H9 (cell line): ENCODE data around the gene GRIA2. TPM values are rescaled to one million over a fixed set of nuclear protein-coding genes. Genes with fewer than 3 reads are reported as not detected.
"Not testable (repeated sequence)": the region's sequence is repeated elsewhere in the genome, so short reads cannot be mapped to it uniquely, and the experiment has no call there.

Experiments used
- DNase-seq: peaks from one replicate; pipeline ENCODE4 v3.0.0-alpha.2; 2017
- H2AFZ ChIP-seq: one replicate; pipeline ENCODE4 v1.6.1; 2013; ENCODE audit warnings: mild to moderate bottlenecking, low read length, control low read depth, moderate library complexity
- H2AK5ac ChIP-seq: 2 replicates; pipeline ENCODE4 v1.6.1; 2013; ENCODE audit warnings: low read length, control low read depth, mixed read lengths; ENCODE audit not compliant: insufficient read length
- H2BK120ac ChIP-seq: one replicate; pipeline ENCODE4 v1.6.1; 2013; ENCODE audit warnings: low read depth, mild to moderate bottlenecking, low read length, control low read depth, inconsistent platforms; ENCODE audit not compliant: poor library complexity, severe bottlenecking
- H2BK12ac ChIP-seq: 2 replicates; pipeline ENCODE4 v1.6.1; 2013; ENCODE audit warnings: low read length, control low read depth, mixed read lengths, low read depth; ENCODE audit not compliant: insufficient read length
- H2BK15ac ChIP-seq: 2 replicates; pipeline ENCODE4 v1.6.1; 2013; ENCODE audit warnings: low read depth, low read length, control low read depth
- H2BK20ac ChIP-seq: one replicate; pipeline ENCODE4 v1.6.1; 2013; ENCODE audit warnings: low read depth, mild to moderate bottlenecking, low read length, control low read depth, inconsistent platforms; ENCODE audit not compliant: poor library complexity, severe bottlenecking
- H2BK5ac ChIP-seq: 2 replicates; pipeline ENCODE4 v1.6.1; 2013; ENCODE audit warnings: low read length, control low read depth, mixed read lengths; ENCODE audit not compliant: insufficient read length
- H3K14ac ChIP-seq: 2 replicates; pipeline ENCODE4 v1.6.1; 2013; ENCODE audit warnings: low read length, control low read depth; ENCODE audit not compliant: insufficient read depth
- H3K18ac ChIP-seq: 2 replicates; pipeline ENCODE4 v1.6.1; 2013; ENCODE audit warnings: low read depth, mild to moderate bottlenecking, mixed read lengths, low read length, control low read depth; ENCODE audit not compliant: insufficient read length
- H3K23ac ChIP-seq: 2 replicates; pipeline ENCODE4 v1.6.1; 2013; ENCODE audit warnings: low read length, control low read depth, mixed read lengths, low read depth; ENCODE audit not compliant: insufficient read length
- H3K23me2 ChIP-seq: 2 replicates; pipeline ENCODE4 v1.6.1; 2013; ENCODE audit warnings: low read depth, mild to moderate bottlenecking, mixed read lengths, low read length, control low read depth; ENCODE audit not compliant: insufficient read length, poor library complexity, severe bottlenecking
- H3K27ac ChIP-seq: 2 replicates; pipeline ENCODE4 v1.5.1; 2013; ENCODE audit warnings: low read length, control low read depth, mixed read lengths, low read depth; ENCODE audit not compliant: insufficient read length
- H3K27me3 ChIP-seq: 2 replicates; pipeline ENCODE4 v1.6.1; 2013; ENCODE audit warnings: low read length, control low read depth, inconsistent platforms; ENCODE audit not compliant: insufficient read depth
- H3K4ac ChIP-seq: 2 replicates; pipeline ENCODE4 v1.6.1; 2013; ENCODE audit warnings: low read depth, mild to moderate bottlenecking, control low read depth, inconsistent platforms, low read length, moderate library complexity
- H3K4me1 ChIP-seq: 2 replicates; pipeline ENCODE4 v1.6.1; 2013; ENCODE audit warnings: low read length, control low read depth, inconsistent platforms; ENCODE audit not compliant: insufficient read depth
- H3K4me2 ChIP-seq: 2 replicates; pipeline ENCODE4 v1.6.1; 2013; ENCODE audit warnings: low read length, control low read depth, mixed read lengths; ENCODE audit not compliant: insufficient read length, insufficient read depth
- H3K56ac ChIP-seq: 2 replicates; pipeline ENCODE4 v1.6.1; 2013; ENCODE audit warnings: low read depth, mild to moderate bottlenecking, mixed read lengths, low read length, control low read depth; ENCODE audit not compliant: insufficient read length
- H3K79me1 ChIP-seq: 2 replicates; pipeline ENCODE4 v1.6.1; 2013; ENCODE audit warnings: low read depth, mild to moderate bottlenecking, moderate library complexity, low read length, control low read depth, inconsistent platforms; ENCODE audit not compliant: insufficient read depth, poor library complexity, severe bottlenecking
- H3K79me2 ChIP-seq: 2 replicates; pipeline ENCODE4 v1.6.1; 2013; ENCODE audit warnings: low read length, control low read depth, inconsistent platforms; ENCODE audit not compliant: insufficient read depth
- H3K9ac ChIP-seq: 2 replicates; pipeline ENCODE4 v1.6.1; 2013; ENCODE audit warnings: low read length, control low read depth, mixed read lengths; ENCODE audit not compliant: insufficient read length; ENCODE audit errors: extremely low read depth
- H3K9me3 ChIP-seq: one replicate; pipeline ENCODE4 v1.6.1; 2013; ENCODE audit warnings: low read depth, low read length, inconsistent platforms; ENCODE audit not compliant: control insufficient read depth
- H3T11ph ChIP-seq: one replicate; pipeline ENCODE4 v1.6.1; 2013; ENCODE audit warnings: mild to moderate bottlenecking, low read length, control low read depth, inconsistent platforms
- H4K20me1 ChIP-seq: one replicate; pipeline ENCODE4 v1.6.1; 2013; ENCODE audit not compliant: control insufficient read depth, insufficient read length, insufficient read depth
- H4K5ac ChIP-seq: 2 replicates; pipeline ENCODE4 v1.6.1; 2013; ENCODE audit warnings: low read depth, mild to moderate bottlenecking, mixed read lengths, low read length, control low read depth; ENCODE audit not compliant: insufficient read length
- H4K8ac ChIP-seq: replicated peaks from 2 replicates; pipeline ENCODE4 v1.6.1; 2013; ENCODE audit warnings: low read length, control low read depth, mixed read lengths, low read depth; ENCODE audit not compliant: insufficient read length
- H4K91ac ChIP-seq: 2 replicates; pipeline ENCODE4 v1.6.1; 2013; ENCODE audit warnings: low read depth, mild to moderate bottlenecking, moderate library complexity, mixed read lengths, low read length, control low read depth; ENCODE audit not compliant: insufficient read length
- H3K27ac Mint-ChIP-seq, 3 experiments: 2 replicates in 2 of 3; 3 replicates in 1 of 3; pipeline ENCODE4 v1.8.0; 2020 to 2021; ENCODE audit warnings: mixed read lengths in 3 of 3, mild to moderate bottlenecking in 1 of 3, moderate library complexity in 1 of 3
- H3K27me3 Mint-ChIP-seq: 2 replicates; pipeline ENCODE4 v1.8.0; 2021; ENCODE audit warnings: low read depth, mild to moderate bottlenecking, moderate library complexity, mixed read lengths
- H3K36me3 Mint-ChIP-seq, 3 experiments: 2 replicates in 2 of 3; 3 replicates in 1 of 3; pipeline ENCODE4 v1.8.0; 2020 to 2021; ENCODE audit warnings: low read depth in 3 of 3, mixed read lengths in 3 of 3; ENCODE audit not compliant: insufficient read depth in 1 of 3
- H3K4me1 Mint-ChIP-seq, 2 experiments: 2 replicates each; pipeline ENCODE4 v1.8.0; 2020; ENCODE audit warnings: mixed read lengths in 2 of 2
- H3K4me3 Mint-ChIP-seq, 2 experiments: 2 replicates in 1 of 2; 3 replicates in 1 of 2; pipeline ENCODE4 v1.8.0; 2020 to 2021; ENCODE audit warnings: mild to moderate bottlenecking in 2 of 2, mixed read lengths in 2 of 2, moderate library complexity in 1 of 2
- H3K9me3 Mint-ChIP-seq, 2 experiments: 2 replicates in 1 of 2; 3 replicates in 1 of 2; pipeline ENCODE4 v1.8.0; 2020; ENCODE audit warnings: mild to moderate bottlenecking in 2 of 2, mixed read lengths in 2 of 2, moderate library complexity in 1 of 2
- CTCF ChIP-seq: fragments of 200-600 bp; sonication (generic); conservative IDR thresholded peaks from 3 replicates; pipeline ENCODE4 v1.8.0; 2021; ENCODE audit warnings: antibody characterized with exemption, mild to moderate bottlenecking
- WGBS: extraction: QIAGEN DNeasy Blood & Tissue Kit; methylation state at CpG from one replicate; pipeline ENCODE4 v1.1.7; 2013; ENCODE audit warnings: missing lambda C conversion rate, low lambda C conversion rate, mixed read lengths; ENCODE audit not compliant: insufficient read length; ENCODE audit errors: extremely low coverage; 5-methylcytosine and 5-hydroxymethylcytosine counted together
- total RNA-seq: library from RNA; stranded (reverse); gene quantifications from 2 replicates; pipeline ENCODE4 v1.2.1, GENCODE V29; 2021

Gene GRIA2
- total RNA-seq, 1 experiment from 2014 or later: not detected

- H2AFZ ChIP-seq: no peak overlapping the region
- H2BK5ac ChIP-seq: no peak overlapping the region
- no peak overlapping the region for H3T11ph ChIP-seq
- Mint-ChIP-seq H3K27me3 (no peaks in the 10 kb centered on the region), H3K4me1 (peaks cover 0 to 4% of the 10 kb centered on the region in 2 experiments; a peak in 1 of 4 replicates), H3K9me3 (no peaks in the 10 kb centered on the region; a peak in 1 of 5 replicates), H3K27ac (no peak overlapping the region), H3K36me3 (no peaks in the 10 kb centered on the region), H3K4me3 (no peak overlapping the region)
- H3K9me3 ChIP-seq: no peaks in the 10 kb centered on the region
- H3K79me2 ChIP-seq: no peaks in the 10 kb centered on the region
- H3K23ac ChIP-seq: no peak overlapping the region
- no peaks in the 10 kb centered on the region for H3K27me3 ChIP-seq
- no peak overlapping the region for H2BK15ac ChIP-seq
- no peaks in the 10 kb centered on the region for H3K23me2 ChIP-seq
- no peak overlapping the region for H2BK20ac ChIP-seq
- H3K27ac ChIP-seq: no peak overlapping the region
- H2BK12ac ChIP-seq: no peak overlapping the region
- no peak overlapping the region for H3K4ac ChIP-seq
- no peak for DNase-seq
- no peaks in the 10 kb centered on the region for H3K4me1 ChIP-seq
- no peak overlapping the region for H3K9ac ChIP-seq
- H3K18ac ChIP-seq: no peak overlapping the region
- no peaks in the 10 kb centered on the region for H3K79me1 ChIP-seq
- H2BK120ac ChIP-seq: no peak overlapping the region
- WGBS: no CpG with 5 or more reads among the region's 3 CpGs
- H3K56ac ChIP-seq: no peak overlapping the region
- H4K5ac ChIP-seq: no peak overlapping the region
- no peak overlapping the region for H4K91ac ChIP-seq
- H4K8ac ChIP-seq: no peak overlapping the region
- H4K20me1 ChIP-seq: no peaks in the 10 kb centered on the region
- no peak overlapping the region for H3K4me2 ChIP-seq
- no peak overlapping the region for H3K14ac ChIP-seq
- peak; percentile 32; the same call in 1 of the 3 replicates for TF ChIP-seq CTCF
- no peak overlapping the region for H2AK5ac ChIP-seq
These were observed 48.5 kb upstream of the GRIA2 start for GRCh38 chr4:157172011-157172410.

DNA sequence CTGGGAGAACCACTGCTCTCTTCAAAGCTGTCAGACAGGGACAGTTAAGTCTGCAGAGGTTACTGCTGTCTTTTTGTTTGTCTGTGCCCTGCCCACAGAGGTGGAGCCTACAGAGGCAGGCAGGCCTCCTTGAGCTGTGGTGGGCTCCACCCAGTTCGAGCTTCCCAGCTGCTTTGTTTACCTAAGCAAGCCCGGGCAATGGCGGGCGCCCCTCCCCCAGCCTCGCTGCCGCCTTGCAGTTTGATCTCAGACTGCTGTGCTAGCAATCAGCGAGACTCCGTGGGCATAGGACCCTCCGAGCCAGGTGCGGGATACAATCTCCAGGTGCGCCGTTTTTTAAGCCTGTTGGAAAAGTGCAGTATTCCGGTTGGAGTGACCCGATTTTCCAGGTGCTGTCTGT is 40.3 kb upstream of the GRIA2 start:
- H3K14ac ChIP-seq, H3K18ac ChIP-seq, H2BK15ac ChIP-seq, H3K56ac ChIP-seq, H3K79me2 ChIP-seq, H4K5ac ChIP-seq, H4K20me1 ChIP-seq, H3K23me2 ChIP-seq, H3K79me1 ChIP-seq, DNase-seq, H3K4ac ChIP-seq, H3K4me1 ChIP-seq, H2BK12ac ChIP-seq, H3K4me1 Mint-ChIP-seq, H2BK120ac ChIP-seq, H3K4me2 ChIP-seq, H3T11ph ChIP-seq, H4K8ac ChIP-seq, H3K9ac ChIP-seq, H3K23ac ChIP-seq, H2AK5ac ChIP-seq, H3K4me3 Mint-ChIP-seq, H3K9me3 ChIP-seq, H2AFZ ChIP-seq, H3K27me3 ChIP-seq, H3K27ac ChIP-seq, H2BK5ac ChIP-seq, H2BK20ac ChIP-seq, H4K91ac ChIP-seq, H3K27me3 Mint-ChIP-seq: not testable (repeated sequence)
- peaks cover 0 to 17% (median 4%) of the 10 kb centered on the region in 3 experiments; a peak in 4 of 7 replicates for H3K36me3 Mint-ChIP-seq
- no CpG with 5 or more reads among the region's 14 CpGs for WGBS
- peaks cover 4 to 20% of the 10 kb centered on the region in 2 experiments for H3K9me3 Mint-ChIP-seq
- H3K27ac Mint-ChIP-seq: peak overlapping the region in 2 of 3 experiments; percentile 79 to 95; a peak in 2 of 7 replicates
